Osteocyte (in vitro differentiated cells): Measurements from ENCODE around the gene CSMD2. TPM values are rescaled to one million over a fixed set of nuclear protein-coding genes. Genes with fewer than 3 reads are reported as not detected.

ENCODE experiments used
- DNase-seq: peaks from one replicate; pipeline ENCODE4 v3.0.0; 2021; ENCODE audit warnings: mixed read lengths; ENCODE audit not compliant: unreplicated experiment; ENCODE audit errors: extremely low spot score
- H3K27ac Mint-ChIP-seq: one replicate; pipeline ENCODE4 v1.8.0; 2021; ENCODE audit warnings: mild to moderate bottlenecking, mixed read lengths; ENCODE audit not compliant: unreplicated experiment
- H3K27me3 Mint-ChIP-seq: one replicate; pipeline ENCODE4 v1.8.0; 2021; ENCODE audit warnings: mixed read lengths; ENCODE audit not compliant: unreplicated experiment
- H3K36me3 Mint-ChIP-seq: one replicate; pipeline ENCODE4 v1.8.0; 2021; ENCODE audit warnings: mixed read lengths; ENCODE audit not compliant: unreplicated experiment
- H3K4me1 Mint-ChIP-seq: one replicate; pipeline ENCODE4 v1.8.0; 2021; ENCODE audit warnings: mixed read lengths; ENCODE audit not compliant: unreplicated experiment
- H3K4me3 Mint-ChIP-seq: one replicate; pipeline ENCODE4 v1.8.0; 2021; ENCODE audit warnings: mild to moderate bottlenecking, moderate library complexity, mixed read lengths; ENCODE audit not compliant: unreplicated experiment
- H3K9me3 Mint-ChIP-seq: one replicate; pipeline ENCODE4 v1.8.0; 2021; ENCODE audit warnings: mixed read lengths; ENCODE audit not compliant: unreplicated experiment
- total RNA-seq: library from RNA; stranded (reverse); gene quantifications from 2 replicates; pipeline ENCODE4 v1.2.1, GENCODE V29; 2021
- TF ChIP-seq, protein P1 (sequence below): fragments of 200-600 bp; sonication (generic); IDR thresholded peaks from 2 replicates; pipeline ENCODE4 v1.5.0; 2021; ENCODE audit warnings: antibody characterized with exemption, mild to moderate bottlenecking, moderate library complexity

The CSMD2 gene
- total RNA-seq, 1 donor from 2014 or later, result not detected

DNA sequence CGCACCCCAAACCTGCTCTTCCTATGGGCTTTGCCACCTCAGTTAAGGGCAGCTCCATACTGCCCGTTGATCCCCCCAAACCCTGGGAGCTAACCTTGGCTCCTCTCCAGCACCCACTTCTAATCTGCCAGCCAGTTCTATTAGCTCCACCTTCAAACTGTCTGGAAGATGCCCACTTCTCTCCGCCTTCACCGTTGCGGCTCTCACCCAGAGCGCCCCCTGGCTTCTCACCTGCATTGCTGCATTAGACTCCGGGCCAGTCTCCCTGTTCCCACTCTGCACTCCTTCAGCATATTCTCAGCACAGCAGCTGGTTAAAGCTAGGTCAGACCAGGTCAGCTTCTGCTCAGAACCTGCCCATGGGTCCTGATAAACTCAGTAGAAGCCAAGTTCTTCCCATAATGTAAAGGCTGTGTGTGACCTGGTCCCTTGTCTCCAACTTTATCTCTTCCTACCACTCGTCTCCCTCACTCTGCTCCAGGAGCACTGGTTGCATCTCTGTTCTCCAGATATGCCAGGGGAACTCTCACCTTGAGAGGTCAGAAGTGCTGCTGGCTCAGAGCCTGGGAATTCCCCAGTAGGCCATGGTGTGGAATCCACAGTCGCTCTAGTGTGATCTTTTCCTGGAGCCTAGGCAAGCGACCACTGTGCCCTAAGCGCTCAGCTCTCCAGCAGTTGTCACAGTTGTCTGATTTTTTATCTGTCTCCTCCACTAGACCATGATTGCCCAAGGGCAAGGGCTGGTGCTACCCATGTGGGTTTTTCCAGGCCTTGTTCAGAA lies 150.9 kb downstream of the CSMD2 start:
- H3K9me3 Mint-ChIP-seq, result peaks cover 24% of the 10 kb centered on the region
- no peaks in the 10 kb centered on the region for H3K36me3 Mint-ChIP-seq
- no peak overlapping the region for H3K27ac Mint-ChIP-seq
- no peak overlapping the region for H3K4me3 Mint-ChIP-seq
- H3K27me3 Mint-ChIP-seq, result no peaks in the 10 kb centered on the region
- no peaks in the 10 kb centered on the region for H3K4me1 Mint-ChIP-seq
- TF ChIP-seq, protein P1, sequence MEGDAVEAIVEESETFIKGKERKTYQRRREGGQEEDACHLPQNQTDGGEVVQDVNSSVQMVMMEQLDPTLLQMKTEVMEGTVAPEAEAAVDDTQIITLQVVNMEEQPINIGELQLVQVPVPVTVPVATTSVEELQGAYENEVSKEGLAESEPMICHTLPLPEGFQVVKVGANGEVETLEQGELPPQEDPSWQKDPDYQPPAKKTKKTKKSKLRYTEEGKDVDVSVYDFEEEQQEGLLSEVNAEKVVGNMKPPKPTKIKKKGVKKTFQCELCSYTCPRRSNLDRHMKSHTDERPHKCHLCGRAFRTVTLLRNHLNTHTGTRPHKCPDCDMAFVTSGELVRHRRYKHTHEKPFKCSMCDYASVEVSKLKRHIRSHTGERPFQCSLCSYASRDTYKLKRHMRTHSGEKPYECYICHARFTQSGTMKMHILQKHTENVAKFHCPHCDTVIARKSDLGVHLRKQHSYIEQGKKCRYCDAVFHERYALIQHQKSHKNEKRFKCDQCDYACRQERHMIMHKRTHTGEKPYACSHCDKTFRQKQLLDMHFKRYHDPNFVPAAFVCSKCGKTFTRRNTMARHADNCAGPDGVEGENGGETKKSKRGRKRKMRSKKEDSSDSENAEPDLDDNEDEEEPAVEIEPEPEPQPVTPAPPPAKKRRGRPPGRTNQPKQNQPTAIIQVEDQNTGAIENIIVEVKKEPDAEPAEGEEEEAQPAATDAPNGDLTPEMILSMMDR, result no peak
- DNase-seq, result peak; percentile 75

DNA sequence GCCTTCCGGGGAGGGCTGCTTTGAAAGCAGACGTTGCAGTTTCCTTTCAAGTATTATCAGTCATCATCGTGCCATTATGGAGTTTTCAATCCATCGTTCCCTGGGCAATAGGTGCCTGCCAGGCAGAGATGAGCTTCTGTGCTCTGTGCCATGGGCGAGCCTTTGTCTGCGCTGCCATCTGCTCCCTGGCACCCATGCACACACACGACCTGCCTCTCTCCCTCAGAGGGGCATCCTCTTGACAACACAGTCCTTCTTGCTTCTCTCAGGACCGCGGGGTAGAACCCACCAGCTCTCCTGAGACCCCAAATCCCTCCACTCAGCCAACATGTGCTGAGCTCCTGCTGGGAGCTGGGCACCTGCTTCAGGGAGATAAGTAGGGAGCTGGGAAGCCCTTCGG lies 151.9 kb downstream of the CSMD2 start:
- TF ChIP-seq, protein P1, result no peak
- H3K27me3 Mint-ChIP-seq, result no peaks in the 10 kb centered on the region
- H3K27ac Mint-ChIP-seq, result no peak overlapping the region
- peaks cover 24% of the 10 kb centered on the region for H3K9me3 Mint-ChIP-seq
- no peaks in the 10 kb centered on the region for H3K36me3 Mint-ChIP-seq
- H3K4me3 Mint-ChIP-seq, result no peak overlapping the region
- no peak for DNase-seq
- no peaks in the 10 kb centered on the region for H3K4me1 Mint-ChIP-seq

DNA sequence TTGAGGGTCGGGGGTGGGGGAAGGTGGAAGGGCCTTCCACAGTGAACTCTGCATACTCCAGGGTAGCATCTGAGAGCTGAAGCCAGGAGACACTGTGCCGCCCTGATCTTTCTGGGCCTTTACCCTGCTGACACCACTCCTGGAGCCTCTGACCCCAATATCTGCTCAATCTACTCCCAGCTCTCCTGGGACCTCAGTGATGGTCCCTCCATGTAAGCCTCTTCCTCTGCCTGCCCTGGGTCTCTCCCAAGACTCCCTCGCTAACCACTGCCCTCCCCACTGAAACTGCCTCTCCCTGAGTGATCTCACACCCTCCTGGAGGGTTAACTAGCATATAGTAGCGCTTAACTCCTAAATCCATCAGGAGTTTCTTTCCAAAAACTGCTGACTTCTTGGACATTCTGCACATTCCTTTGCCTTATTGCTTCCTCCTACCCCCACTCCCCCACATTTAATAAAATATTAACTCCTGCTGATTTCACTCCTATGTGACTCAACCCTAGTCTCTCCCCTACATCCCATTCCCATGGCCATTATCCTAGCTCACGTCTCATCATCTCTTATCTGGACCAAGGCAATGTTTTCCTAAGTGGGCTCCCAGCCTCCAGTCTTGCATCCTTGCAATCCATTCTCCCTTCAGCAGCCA lies 155.6 kb downstream of the CSMD2 start:
- no peak overlapping the region for H3K4me3 Mint-ChIP-seq
- no peaks in the 10 kb centered on the region for H3K36me3 Mint-ChIP-seq
- no peaks in the 10 kb centered on the region for H3K27me3 Mint-ChIP-seq
- H3K27ac Mint-ChIP-seq, result no peak overlapping the region
- H3K9me3 Mint-ChIP-seq, result peaks cover 22% of the 10 kb centered on the region
- TF ChIP-seq, protein P1, result no peak
- DNase-seq, result no peak
- no peaks in the 10 kb centered on the region for H3K4me1 Mint-ChIP-seq

DNA sequence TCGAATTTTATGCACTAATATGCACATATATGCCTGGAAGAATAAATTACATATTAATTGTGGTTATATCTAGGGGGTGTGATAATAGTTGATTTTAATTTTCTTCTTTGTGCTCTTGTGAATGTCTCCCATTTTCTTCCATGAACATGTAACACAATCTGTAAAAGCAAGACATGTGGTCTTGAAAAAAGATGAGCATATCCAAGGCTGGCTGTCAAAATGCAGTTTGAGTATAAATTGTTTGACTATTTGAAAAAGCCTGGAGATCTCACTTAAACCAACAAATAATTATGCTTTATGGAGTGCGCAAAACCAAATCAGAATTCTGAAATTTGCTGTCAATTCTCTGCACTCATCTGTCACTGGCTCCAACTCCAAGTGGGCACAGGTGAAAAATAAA lies 157.3 kb downstream of the CSMD2 start:
- Mint-ChIP-seq H3K27me3 (no peaks in the 10 kb centered on the region), H3K36me3 (no peaks in the 10 kb centered on the region), H3K9me3 (peaks cover 14% of the 10 kb centered on the region)

DNA sequence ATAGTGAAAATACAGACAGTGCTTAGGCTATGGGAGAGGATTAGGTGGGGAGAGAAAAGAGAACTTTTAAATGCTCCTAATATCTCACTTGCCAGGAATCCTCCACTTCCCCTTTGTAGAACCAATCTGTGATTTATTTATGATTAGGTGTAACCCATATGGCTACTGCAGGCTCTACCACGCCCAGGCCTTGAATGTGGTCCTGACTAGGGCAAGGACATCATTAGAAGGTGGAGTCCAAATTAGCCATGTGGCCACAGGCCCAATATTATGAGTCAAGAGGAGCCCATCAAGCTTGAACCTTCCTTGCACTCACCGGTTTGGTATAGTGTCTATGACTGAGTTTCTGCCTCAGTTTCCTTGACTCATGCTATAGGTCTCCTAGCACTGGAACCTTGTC lies 159.7 kb downstream of the CSMD2 start:
- no peak for DNase-seq
- Mint-ChIP-seq H3K27me3 (no peaks in the 10 kb centered on the region), H3K4me3 (no peak overlapping the region), H3K9me3 (peaks cover 14% of the 10 kb centered on the region), H3K36me3 (no peaks in the 10 kb centered on the region), H3K4me1 (no peaks in the 10 kb centered on the region), H3K27ac (no peak overlapping the region)
- TF ChIP-seq, protein P1, result no peak

More for the DNA sequence above, 157.3 kb downstream of the CSMD2 start:
- Mint-ChIP-seq H3K4me3 (no peak overlapping the region), H3K4me1 (no peaks in the 10 kb centered on the region), H3K27ac (no peak overlapping the region)
- TF ChIP-seq, protein P1, result no peak
- DNase-seq, result no peak
